ENCODE data around the gene NFIL3.
"Not testable (repeated sequence)": the region's sequence is repeated elsewhere in the genome, so short reads cannot be mapped to it uniquely, and the experiment has no call there.

The NFIL3 gene

GRCh38 chr9:91395106-91395552, 28.5 kb downstream of the NFIL3 start:
- no peak for DNase-seq (ENCODE audit: low read depth in 2 of 2)

- no peak for DNase-seq (ENCODE audit: low read depth in 2 of 2)
Observed at GRCh38 chr9:91393826-91394225, 29.8 kb downstream of the NFIL3 start.

GRCh38 chr9:91392435-91392834, 31.2 kb downstream of the NFIL3 start:
- DNase-seq (ENCODE audit: low read depth in 2 of 2): no peak

GRCh38 chr9:91391818-91392217, 31.8 kb downstream of the NFIL3 start:
- DNase-seq (ENCODE audit: low read depth in 2 of 2): no peak

GRCh38 chr9:91391412-91391811, 32.2 kb downstream of the NFIL3 start:
- DNase-seq (ENCODE audit: low read depth in 2 of 2): no peak

GRCh38 chr9:91389686-91390085, 33.9 kb downstream of the NFIL3 start:
- DNase-seq (ENCODE audit: low read depth in 2 of 2): not testable (repeated sequence)

GRCh38 chr9:91386765-91387164, 36.9 kb downstream of the NFIL3 start:
- DNase-seq (ENCODE audit: low read depth in 2 of 2): no peak

- no peak for DNase-seq (ENCODE audit: low read depth in 2 of 2)
Observed at GRCh38 chr9:91384954-91385353, 38.7 kb downstream of the NFIL3 start.

GRCh38 chr9:91383577-91383976, 40.1 kb downstream of the NFIL3 start:
- no peak for DNase-seq (ENCODE audit: low read depth in 2 of 2)

GRCh38 chr9:91382298-91382697, 41.3 kb downstream of the NFIL3 start:
- DNase-seq (ENCODE audit: low read depth in 2 of 2): no peak

GRCh38 chr9:91379426-91379825, 44.2 kb downstream of the NFIL3 start:
- DNase-seq (ENCODE audit: low read depth in 2 of 2): no peak

GRCh38 chr9:91378695-91379127, 44.9 kb downstream of the NFIL3 start:
- DNase-seq (ENCODE audit: low read depth in 2 of 2): no peak

GRCh38 chr9:91378054-91378453, 45.6 kb downstream of the NFIL3 start:
- not testable (repeated sequence) for DNase-seq (ENCODE audit: low read depth in 2 of 2)

GRCh38 chr9:91376239-91376638, 47.4 kb downstream of the NFIL3 start:
- DNase-seq (ENCODE audit: low read depth in 2 of 2): no peak

- DNase-seq (ENCODE audit: low read depth in 2 of 2): no peak
Observed at GRCh38 chr9:91374939-91375338, 48.7 kb downstream of the NFIL3 start.

- DNase-seq (ENCODE audit: low read depth in 2 of 2): no peak
Observed at GRCh38 chr9:91371894-91372293, 51.7 kb downstream of the NFIL3 start.

- not testable (repeated sequence) for DNase-seq (ENCODE audit: low read depth in 2 of 2)
Observed at GRCh38 chr9:91370006-91370405, 53.6 kb downstream of the NFIL3 start.

- DNase-seq (ENCODE audit: low read depth in 2 of 2): no peak
Observed at GRCh38 chr9:91364702-91365101, 58.9 kb downstream of the NFIL3 start.

- DNase-seq (ENCODE audit: low read depth in 2 of 2): no peak
Observed at GRCh38 chr9:91364005-91364404, 59.6 kb downstream of the NFIL3 start.

- no peak for DNase-seq (ENCODE audit: low read depth in 2 of 2)
Observed at GRCh38 chr9:91362051-91362611, 61.5 kb downstream of the NFIL3 start.

- DNase-seq (ENCODE audit: low read depth in 2 of 2): peak; percentile 66 to 74
Observed at GRCh38 chr9:91361291-91362050, 62.2 kb downstream of the NFIL3 start, which contains the start of gene AUH. Gene AUH (minus strand): TSS chr9:91361918. CDS start chr9:91361889, 29 bp downstream.

- DNase-seq (ENCODE audit: low read depth in 2 of 2): no peak
Observed at GRCh38 chr9:91360551-91361290, 62.9 kb downstream of the NFIL3 start.
